EH (cell line): Measurements from ENCODE around the gene ABCA4.
A peak's percentile ranks its signal among the peaks of the same experiment; 100 is the strongest.

ENCODE experiments used
- DNase-seq: peaks from one replicate; pipeline ENCODE4 v3.0.0-alpha.2; 2015; ENCODE audit warnings: low read depth

The ABCA4 gene

DNA sequence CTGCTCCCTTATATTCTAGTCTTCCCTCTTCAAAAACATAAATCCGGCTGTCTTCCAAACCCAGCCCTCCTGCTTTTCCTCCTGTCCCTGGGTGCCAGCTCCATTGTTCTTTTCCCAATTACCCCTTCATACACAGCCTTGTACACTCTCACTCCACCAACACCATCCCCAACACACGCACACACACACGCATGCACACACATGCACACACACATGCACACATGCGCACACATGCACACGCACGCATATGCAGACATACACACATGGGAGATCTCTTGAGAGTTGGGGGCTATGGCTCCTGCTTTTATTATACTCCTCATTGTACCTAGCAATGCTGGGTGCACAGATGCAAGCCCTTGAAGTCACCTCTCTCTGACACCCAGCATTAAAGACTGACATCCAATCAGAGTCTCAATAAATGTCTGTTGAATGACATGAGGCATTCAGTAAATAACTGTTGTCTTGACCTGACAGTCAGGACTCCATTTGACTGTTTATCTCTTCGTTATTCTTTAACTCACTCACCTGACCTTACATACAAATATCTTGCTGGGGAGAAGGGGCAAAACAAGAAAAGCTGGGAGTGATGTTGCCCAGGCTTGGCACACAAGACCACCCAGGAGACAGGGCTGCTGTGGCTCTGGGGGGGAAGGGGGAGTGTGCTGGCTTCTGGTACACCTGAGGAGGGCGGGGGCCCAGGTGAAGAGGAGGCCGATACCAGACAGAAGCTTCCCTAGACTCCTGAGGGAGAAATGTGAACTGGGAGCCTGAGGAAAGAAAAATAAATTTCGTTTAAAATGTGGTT is 16.0 kb downstream of the ABCA4 start:
- DNase-seq, result no peak

DNA sequence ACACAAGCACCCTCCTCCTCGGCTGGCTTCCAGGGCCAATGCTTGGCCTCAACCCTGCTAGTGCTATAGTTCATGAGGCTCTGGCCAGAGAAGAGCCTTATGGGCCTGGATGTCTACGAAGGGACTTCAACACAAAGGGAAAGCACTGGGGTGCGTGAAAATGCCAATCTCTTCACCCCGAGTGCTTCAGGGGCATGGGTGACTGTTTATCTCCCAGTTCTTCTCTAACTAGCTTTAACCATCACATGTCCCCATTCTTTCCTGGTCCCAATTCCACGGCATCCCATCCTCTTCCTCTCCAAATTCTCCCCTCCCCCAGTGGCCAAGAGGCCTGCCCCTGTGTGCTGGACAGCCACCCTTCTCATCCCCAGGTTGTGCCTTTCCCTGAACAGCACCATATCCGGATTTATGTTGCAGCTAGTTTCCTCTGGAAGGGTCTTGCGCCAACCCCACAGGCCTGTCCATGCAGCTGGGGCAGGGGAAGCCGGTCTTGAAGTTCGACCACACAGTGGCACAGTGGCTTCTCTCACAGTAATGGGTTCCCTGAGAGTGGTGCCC is 16.7 kb downstream of the ABCA4 start:
- no peak for DNase-seq

DNA sequence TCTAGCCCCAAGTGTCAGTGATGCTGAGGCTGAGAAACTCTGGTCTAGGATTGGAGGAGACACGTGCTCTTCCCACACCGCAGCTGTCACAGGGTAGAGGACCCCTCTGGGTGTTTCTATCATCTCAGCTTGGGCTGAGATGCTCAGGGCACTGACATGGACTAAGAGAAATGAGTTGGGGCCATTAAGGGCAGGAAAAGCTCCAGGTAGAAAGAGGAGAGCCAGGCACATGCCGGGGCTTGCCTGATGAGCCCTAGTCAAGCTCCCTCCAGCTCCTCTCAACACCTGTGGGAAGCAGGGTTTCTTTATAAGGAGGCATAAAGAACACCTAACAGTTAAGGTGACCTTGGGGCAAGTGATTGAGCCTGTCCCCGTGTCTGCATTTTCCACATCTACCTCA is 17.3 kb downstream of the ABCA4 start:
- no peak for DNase-seq

DNA sequence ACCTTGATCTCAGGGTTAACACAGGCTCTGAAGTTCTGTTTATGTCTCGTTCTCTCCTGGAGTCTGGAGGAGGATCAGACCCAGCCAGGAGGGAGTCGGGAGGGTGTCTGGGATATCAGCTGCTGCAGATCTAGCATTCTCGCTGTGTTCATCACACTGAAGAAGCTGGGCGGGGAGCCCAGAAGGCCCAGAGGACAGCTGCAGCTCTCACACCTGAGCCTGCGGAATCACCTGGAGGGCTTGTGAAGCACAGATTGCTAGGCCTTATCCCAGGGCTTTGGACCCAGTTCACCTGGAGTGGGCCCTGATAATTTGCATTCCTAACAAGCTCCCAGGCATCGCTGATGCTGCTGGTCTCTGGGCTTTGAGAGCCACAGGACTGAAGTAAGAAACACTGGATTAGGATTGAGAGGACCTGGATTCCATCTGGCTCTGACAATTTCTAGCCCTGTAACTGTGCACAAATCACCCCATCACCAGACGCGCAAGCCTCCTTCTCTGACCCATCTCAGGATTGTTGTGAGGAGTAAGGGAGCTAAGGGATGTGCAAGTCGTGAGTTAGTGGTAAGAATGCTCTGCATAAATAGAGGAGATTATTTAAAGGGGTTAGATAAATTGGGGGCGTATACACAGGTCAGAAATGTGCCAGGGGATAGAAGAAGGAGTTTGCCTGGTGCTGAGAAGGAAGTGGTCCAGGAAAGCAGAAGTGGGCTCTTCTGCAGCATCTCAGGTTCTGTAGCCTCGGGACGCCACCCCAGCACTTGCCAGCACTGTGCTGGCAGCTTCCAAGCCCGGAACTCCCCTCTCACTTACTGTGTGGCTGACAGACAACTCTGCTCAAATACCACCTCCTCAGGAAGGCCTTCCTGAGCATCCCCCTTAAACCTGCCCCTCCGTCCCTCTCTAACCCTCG is 19.1 kb downstream of the ABCA4 start:
- DNase-seq, result peak; percentile 74

DNA sequence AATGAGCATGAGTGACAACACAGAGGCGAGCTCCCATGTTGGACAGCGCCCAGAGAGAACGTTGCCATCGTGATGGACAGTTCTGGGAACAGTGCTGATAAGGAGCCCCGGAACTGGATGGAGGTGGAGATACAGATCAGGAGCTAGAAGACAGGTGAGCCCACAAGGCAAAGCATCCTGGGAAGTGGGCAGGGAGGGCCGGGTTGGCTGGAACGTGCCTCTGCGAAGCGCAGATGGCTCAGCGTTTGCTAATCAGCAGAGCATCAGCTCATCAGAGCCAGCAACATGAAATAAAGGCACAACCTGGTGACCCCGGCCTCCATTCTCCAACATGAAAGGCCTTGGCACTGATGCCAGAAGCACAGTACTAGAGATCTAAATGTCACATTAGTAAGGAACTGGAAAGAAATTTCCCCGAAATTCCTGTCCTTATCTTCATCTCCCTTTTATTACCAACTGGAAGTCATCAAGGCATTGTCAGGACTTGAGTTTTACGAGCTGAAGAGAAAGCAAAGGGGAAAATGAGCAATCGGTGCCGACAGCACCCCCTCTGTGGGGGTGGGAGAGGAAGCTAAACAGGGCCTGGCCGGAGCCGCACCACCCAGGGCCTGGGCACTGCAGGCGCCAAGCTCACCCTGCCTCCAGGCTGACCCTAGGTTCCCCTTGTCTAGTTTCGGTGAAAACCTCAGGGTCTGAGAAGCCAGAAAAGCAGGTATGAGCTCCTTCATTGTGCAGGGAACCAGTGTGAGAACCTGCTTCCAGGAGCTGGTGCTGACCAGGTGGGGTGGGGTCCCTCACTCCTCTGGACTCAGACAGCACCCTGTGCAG is 19.9 kb downstream of the ABCA4 start:
- DNase-seq, result peak; percentile 86

DNA sequence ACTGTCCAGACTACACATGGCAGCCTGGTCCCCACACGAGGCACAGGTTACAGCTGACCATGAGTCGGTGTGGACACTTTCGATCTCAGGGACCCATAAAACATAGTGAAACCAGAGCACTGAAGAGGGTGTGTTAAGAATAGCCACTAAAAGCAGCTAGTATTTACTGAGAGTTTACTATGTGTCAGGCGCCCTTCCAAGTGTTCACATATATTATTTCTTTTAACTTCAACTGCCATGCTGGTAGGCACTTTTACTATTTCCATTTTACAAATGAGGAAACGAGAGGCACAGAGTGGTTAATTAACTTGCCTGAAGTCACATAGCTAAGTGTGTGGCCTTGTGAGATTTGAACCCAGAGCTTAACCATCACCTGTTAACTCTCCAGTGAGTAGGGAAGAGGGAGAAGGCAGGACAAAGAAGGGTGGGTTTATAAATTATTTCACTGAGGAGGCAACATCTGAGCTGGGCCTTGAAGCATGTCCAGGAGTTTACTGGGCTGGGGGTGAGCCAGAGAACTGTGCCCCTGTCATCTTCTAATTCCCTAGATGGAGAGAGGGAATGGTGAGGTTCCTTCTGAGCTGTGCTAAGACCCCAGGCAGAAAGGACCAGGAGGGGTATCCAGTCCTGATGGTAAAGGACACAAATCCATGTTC is 20.7 kb downstream of the ABCA4 start:
- DNase-seq, result no peak

DNA sequence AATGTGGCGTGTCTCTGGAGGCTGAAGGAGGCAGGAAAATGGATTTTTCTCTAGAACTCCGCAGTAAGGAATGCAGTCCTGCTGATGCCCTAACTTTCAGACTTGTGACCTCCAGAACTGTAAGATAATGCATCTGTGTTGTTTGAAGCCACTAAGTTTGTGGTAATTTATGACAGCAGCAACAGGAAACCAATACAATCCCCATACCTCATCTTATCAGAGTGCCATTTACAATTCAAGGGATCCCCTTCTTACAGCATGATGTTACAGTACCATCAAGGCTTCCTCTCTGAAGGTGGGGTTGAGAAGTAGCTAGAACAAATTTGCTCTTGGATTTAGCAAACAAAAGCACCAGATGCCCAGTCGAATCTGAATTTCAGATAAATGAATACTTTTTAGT is 21.6 kb downstream of the ABCA4 start:
- DNase-seq, result no peak

DNA sequence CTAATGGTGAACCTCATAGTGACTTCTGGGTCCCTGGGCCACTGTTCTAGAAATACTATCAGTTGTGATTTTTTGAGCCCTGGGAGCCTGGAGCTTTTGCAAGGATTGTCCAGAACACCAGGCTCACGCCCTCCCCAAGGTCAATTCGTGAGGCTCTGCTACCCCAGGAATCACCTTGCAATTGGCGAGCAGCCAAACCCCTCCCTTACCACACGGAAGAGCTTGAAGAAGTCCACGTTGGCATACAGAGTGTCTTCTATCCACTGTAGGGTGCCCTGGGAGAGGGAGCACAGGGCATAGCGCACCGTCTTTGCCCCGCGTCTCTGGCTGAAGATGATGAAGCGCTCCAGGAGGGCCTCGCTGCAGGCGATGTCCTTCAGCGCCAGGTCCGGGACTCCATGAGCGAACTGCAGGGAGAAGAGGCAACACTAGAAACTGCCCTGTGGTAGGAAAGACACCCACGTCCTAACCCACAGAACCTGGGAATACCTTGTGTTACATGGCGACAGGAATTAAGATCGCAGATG is 22.3 kb downstream of the ABCA4 start:
- DNase-seq, result no peak

DNA sequence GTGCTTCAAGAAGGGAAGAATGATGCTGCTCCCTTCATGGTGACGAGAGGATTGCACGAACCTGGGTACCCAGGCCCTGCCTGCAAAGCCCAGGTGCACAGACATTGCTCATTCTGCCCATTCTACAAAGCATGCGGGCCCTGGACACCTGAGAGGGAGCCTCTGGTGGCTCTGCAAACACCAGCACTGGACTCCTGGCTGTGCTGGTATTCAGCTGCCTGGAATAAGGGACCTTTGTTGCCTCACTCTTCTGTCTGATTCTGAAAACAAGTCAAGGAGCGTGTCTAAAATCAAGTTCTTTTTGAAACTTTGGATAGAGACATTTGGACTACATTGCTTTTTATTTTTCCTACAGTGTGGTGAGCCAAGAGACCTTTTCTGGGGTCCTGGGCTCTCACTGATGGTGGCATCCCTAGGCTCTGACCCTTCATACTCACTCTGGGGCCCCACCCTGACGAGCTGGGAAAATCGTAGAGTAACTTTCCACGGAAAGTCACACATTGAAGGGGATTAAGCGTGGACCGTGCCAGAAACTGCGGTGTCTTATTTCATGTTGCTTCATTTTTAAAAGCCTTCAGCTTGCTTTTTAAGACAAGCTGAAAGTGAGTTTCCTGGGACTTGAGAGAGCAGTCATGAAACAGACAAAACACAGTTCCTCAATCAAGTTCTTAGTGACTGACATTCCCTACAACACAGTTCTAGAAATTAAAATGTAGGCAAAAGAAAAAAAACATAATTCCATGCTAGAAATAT is 24.0 kb downstream of the ABCA4 start:
- DNase-seq, result peak; percentile 25

DNA sequence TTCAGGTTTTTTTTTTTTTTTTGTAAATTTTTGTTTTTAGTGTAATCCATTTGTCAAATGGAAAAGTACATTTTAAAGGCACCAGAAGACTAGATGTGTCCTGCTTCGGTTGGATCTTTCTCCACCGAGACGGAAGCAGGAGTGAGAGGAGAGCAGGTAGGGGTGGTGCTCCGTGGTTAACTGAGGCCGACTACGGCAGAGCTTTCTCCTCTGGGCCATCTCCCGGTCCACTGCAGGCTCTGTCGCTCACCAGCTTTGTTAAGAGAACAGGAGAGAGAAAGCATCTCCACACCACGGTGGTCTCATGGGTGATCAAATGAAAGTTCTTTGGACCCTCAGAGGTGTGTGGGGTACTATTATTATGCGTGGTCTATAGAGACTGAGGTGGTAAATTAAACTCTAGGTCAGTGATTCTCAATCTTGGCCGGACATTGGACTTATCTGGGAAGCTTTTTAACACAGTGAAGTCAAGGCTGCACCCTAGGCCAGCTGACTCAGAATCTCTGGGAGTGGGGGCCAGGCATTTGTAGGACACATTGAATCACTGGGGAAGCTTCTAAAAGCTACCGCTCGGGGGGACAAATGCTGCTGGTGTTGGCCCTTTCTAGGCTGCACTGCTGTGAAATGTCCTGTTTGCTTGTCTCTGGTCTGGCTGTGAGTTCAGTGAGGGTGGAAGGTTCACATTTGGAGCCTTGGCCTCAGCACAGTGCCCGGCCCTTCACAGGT is 25.0 kb downstream of the ABCA4 start:
- peak; percentile 56 for DNase-seq

DNA sequence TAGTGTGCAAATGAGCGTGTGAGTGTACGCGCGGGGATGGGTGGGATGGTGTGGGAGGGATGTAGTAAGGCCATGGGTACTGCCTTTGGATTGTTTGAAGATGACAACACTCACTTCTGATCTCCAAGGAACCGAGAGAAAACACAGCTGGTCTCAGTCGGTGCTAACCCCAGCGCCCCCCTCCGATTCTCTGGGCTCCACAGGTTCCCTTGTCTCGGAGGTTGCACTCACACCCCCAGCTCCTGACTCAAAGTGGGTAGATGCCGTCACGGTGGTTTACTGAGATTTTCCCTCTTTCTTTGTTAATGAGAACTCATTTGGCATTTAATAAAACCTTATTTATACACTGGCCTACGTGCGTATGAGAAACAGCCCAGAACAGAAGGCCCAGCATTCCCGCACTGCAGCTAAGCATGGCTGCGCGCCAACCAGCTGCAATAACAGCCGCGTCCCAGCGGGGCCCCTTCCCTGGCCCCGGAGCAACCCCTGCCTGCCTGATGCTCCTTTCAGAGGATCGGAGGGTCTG is 25.8 kb downstream of the ABCA4 start:
- peak; percentile 79 for DNase-seq

DNA sequence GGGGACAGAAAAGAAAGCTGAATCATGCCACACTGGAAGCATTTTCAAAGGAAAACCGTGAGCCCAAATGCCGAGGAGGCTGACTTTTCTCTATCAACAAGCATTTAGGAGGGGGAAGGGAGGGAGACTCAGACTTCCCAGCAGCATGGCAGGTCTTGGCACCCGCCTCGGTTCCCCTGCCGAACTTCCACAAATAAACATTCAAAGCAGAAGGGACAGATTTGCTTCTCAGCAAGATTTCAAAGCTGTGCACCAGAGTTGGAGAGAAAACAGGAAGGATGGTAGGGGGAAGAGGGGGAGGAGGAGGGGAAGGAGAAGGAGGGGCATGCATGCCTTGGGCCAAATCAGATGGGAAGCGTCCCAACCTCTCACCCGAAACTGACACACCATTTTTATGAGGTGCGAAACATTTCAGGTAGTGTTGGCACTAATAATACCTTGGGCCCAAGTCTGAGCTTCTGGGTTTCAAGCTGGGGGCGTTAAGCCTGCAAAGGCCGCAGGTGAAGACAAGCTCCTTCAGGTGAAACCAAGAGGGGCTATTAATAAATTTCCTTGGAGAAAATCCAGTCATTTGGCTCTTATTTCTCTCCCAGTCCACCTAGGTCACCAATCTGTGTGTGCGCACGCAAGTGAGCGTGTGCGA is 26.4 kb downstream of the ABCA4 start:
- peak; percentile 85 for DNase-seq

DNA sequence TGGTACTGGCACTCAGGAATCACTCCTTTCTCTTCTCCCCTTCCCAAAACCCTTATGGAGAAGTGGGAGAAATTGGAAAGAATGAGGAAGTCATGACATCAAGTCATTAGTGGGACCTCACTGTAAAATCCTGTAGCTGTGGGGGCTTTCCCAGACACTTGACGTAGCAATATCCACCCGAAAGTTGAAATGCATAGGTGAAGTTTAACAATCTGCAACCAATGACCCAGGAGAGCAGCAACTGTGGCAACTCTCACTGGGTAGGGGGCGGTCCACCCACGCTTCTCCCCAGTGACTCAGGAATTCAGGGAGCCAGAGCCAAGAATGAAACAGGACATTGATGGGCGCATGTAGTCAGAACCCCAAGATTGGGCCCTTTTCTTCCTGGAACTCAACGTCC is 27.0 kb downstream of the ABCA4 start:
- DNase-seq, result no peak

DNA sequence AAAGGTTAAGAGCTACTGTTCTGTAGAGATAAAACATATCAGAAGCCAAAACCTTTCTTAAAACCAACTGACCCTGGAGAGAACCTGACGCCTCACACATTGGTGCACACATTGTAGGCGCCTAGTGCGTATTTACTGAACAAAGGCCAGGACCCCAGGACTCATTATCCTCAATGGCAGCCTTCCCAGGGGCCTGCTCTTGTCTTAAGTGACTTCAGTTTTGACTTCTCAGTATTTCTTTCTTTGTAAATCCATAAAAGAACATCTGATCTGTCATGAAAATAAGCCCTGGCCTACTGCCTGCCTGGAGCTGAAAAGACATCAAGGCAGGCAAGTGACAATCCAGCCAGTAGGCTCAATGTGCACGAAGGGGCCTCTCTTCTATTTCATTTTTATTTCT is 27.6 kb downstream of the ABCA4 start:
- DNase-seq, result no peak

DNA sequence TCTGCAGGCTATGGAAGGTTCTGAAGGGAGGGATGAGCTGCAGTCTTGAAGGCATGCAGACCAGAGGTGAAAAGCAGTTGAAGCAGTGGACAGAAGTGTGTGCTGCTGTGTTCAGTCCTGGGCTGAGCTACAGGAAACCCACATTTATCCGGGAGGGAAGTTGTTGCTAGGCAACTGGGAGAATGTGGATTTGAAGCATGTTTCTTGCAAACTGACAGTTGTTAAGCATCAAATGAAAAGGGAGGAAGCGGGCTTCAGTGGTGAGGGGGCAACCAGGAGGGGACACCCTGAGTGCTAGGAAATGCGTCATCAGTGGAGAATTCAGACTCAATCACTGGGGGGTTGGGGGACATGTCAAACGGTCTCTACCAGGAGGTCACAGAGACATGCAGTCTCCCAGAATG is 28.7 kb downstream of the ABCA4 start:
- DNase-seq, result peak; percentile 65

DNA sequence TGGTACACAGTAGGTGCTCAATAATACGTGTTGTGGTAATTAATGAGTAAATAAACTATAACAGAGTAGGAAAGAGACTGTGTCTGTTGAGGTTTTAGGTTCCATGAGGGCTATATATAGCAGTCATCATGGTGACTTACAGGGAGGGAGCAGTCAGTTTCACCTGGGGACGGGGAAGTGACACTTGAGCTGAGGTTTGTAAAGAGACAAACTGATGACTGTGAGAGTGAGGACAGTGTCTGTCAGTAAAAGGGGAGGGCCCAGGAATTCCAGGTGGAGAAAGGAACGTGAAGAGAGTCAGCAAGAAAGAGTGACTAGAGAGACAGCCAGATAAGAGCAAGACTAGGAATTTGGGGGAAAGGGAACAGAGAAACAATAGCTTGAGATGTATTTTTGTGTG is 30.2 kb downstream of the ABCA4 start:
- DNase-seq, result no peak

DNA sequence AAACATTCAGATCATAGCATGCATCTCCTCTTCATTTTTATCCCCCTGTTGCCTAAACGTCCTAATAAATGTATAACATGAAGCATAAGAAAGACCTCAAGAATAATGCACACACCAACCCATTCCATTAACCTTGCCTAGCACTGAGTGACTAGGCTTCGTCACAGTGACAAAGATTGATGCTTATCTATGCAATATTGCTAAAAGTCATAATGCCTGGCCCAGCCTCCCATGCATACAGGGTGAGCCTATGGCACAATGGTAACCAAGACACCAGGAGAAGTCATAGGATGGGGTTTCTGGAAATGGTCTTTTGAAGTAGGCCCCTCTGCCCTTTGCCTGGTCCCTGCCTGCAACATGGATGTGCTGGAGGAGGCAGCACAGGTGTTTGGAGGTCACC is 33.8 kb downstream of the ABCA4 start:
- DNase-seq, result no peak

DNA sequence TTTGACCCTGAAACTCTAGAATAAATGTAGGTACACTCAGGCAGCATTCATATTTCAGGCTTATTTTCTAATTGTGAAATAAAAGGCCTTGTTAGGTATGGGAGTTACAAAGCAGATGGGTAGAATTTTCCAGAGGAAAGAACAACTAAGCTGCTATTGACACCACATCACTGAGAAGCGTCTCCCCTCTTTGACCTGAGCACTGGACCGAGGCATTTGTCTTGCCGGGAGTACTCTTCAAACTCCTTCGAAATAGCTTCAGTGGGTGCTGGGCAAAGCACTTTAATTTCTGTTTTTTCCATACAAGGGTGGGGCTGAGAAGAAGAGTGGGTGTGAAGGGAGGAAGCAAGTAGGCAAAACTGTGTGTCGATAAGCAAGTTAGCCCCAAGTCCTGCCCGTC is 36.4 kb downstream of the ABCA4 start:
- DNase-seq, result no peak

DNA sequence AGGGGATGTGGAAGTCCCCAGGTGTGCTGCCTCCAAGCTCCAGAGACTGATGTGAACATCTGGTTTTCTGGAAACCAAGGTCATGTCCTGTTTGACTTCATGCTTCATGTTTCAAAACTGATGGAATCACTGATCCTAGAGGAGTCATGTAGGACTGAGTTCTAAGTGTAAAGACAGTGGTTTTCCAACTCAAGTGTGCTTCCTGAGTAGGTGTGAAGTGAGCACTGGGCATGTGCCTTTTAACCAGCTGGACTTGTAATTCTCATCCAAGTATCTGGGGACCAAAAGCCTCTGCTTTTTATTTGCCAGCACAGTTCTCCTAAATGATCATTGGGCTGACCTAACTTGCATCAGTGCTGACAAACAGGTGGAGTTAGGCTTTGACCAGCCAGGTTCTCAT is 36.9 kb downstream of the ABCA4 start:
- DNase-seq, result no peak
